GM12874 (cell line): ENCODE data around the gene ABHD8.

Source experiments
- CTCF ChIP-seq: IDR thresholded peaks from 2 replicates; pipeline ENCODE4 v1.5.1; 2011; ENCODE audit warnings: low read depth, mild to moderate bottlenecking, control low read depth, low read length, moderate library complexity; ENCODE audit not compliant: insufficient read depth

Gene ABHD8

GRCh38 chr19:17341845-17342244, 38.6 kb upstream of the ABHD8 start:
- no peak for TF ChIP-seq CTCF

- no peak for TF ChIP-seq CTCF
Observed at GRCh38 chr19:17341386-17341785, 38.2 kb upstream of the ABHD8 start.

GRCh38 chr19:17340871-17341357, 37.7 kb upstream of the ABHD8 start:
- no peak for TF ChIP-seq CTCF

- TF ChIP-seq CTCF, result no peak
Observed at GRCh38 chr19:17340302-17340870, 37.2 kb upstream of the ABHD8 start.

- no peak for TF ChIP-seq CTCF
Observed at GRCh38 chr19:17339088-17339741, 36.0 kb upstream of the ABHD8 start.

- TF ChIP-seq CTCF, result no peak
Observed at GRCh38 chr19:17338433-17339078, 35.3 kb upstream of the ABHD8 start.

- TF ChIP-seq CTCF, result no peak
Observed at GRCh38 chr19:17337675-17338432, 34.6 kb upstream of the ABHD8 start.
